ENCODE results near the gene ZC3H12C. TPM values are rescaled to one million over a fixed set of nuclear protein-coding genes. Genes with fewer than 3 reads are reported as not detected.

ZC3H12C gene
- total and polyA plus RNA-seq, 10 of the 15 experiments (the other 5 are each of a cell fraction or from before 2014, with no cell fraction given) = 0.31 to 31.0 (median 3.7) TPM

- TF ChIP-seq NFYB (IDR thresholded peaks at IDR 0.05; ENCODE audit: insufficient read depth, low read depth, low read length) (no peak), STAT1 (conservative IDR thresholded peaks at IDR 0.05) (no peak), SREBF1 (IDR thresholded peaks at IDR 0.05; ENCODE audit: low read length) (no peak), CTCF (IDR thresholded peaks at IDR 0.05 in 2 of 3, conservative IDR thresholded peaks at IDR 0.05 in 1 of 3; ENCODE audit: control insufficient read depth in 2 of 3, extremely low read depth in 1 of 3, insufficient read depth in 1 of 3, low read depth in 3 of 3, low read length in 3 of 3) (no peak), E2F4 (IDR thresholded peaks at IDR 0.05; ENCODE audit: low read depth, low read length) (no peak), KDM1A (IDR thresholded peaks at IDR 0.05; ENCODE audit: borderline replicate concordance) (no peak), ASH2L (IDR thresholded peaks at IDR 0.05; ENCODE audit: borderline replicate concordance, low read depth) (no peak), BHLHE40 (IDR thresholded peaks at IDR 0.05; ENCODE audit: borderline replicate concordance in 1 of 2, low read depth in 2 of 2, low read length in 1 of 2) (no peak)
- TF ChIP-seq, protein P1, sequence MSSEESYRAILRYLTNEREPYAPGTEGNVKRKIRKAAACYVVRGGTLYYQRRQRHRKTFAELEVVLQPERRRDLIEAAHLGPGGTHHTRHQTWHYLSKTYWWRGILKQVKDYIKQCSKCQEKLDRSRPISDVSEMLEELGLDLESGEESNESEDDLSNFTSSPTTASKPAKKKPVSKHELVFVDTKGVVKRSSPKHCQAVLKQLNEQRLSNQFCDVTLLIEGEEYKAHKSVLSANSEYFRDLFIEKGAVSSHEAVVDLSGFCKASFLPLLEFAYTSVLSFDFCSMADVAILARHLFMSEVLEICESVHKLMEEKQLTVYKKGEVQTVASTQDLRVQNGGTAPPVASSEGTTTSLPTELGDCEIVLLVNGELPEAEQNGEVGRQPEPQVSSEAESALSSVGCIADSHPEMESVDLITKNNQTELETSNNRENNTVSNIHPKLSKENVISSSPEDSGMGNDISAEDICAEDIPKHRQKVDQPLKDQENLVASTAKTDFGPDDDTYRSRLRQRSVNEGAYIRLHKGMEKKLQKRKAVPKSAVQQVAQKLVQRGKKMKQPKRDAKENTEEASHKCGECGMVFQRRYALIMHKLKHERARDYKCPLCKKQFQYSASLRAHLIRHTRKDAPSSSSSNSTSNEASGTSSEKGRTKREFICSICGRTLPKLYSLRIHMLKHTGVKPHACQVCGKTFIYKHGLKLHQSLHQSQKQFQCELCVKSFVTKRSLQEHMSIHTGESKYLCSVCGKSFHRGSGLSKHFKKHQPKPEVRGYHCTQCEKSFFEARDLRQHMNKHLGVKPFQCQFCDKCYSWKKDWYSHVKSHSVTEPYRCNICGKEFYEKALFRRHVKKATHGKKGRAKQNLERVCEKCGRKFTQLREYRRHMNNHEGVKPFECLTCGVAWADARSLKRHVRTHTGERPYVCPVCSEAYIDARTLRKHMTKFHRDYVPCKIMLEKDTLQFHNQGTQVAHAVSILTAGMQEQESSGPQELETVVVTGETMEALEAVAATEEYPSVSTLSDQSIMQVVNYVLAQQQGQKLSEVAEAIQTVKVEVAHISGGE (CRISPR knock-in tag; IDR thresholded peaks at IDR 0.05) = no peak
These were observed 23.0 kb upstream of the ZC3H12C start (continued) for GRCh38 chr11:110070176-110070575.
